A549 (cell line): Measurements from ENCODE around the gene ZNF296. TPM values are rescaled to one million over a fixed set of nuclear protein-coding genes. Genes with fewer than 3 reads are reported as not detected.

Experiments
- ATAC-seq, 2 experiments: fragments of 200-7000 bp in 1 of 2; fragments of >200 bp in 1 of 2; cut with Nextera tagmentation in 1 of 2; cut with Tn5 transposase in 1 of 2; 3 replicates each; pipeline versions ENCODE4 v1.8.0 to v1.9.1; 2018 to 2020; ENCODE audit warnings: mild to moderate bottlenecking in 1 of 2, moderate library complexity in 1 of 2
- CTCF ChIA-PET: fragments of 300-600 bp; sonication (Branson Sonifier 250); formaldehyde crosslinking; extraction: SDS; loops from one replicate; lab custom pipeline; 2021; ENCODE audit warnings: antibody characterized with exemption, inconsistent platforms; lab: Yijun Ruan, JAX
- POLR2A ChIA-PET: fragments of 350-600 bp; formaldehyde crosslinking; extraction: SDS; loops from one replicate; lab custom pipeline; 2021; ENCODE audit warnings: antibody characterized with exemption, inconsistent platforms; lab: Yijun Ruan, JAX
- DNase-seq, 2 experiments: peaks; one replicate each; pipeline versions ENCODE4 v3.0.0 to v3.0.0-alpha.2; 2011 to 2016; ENCODE audit warnings: low read depth in 1 of 2, low spot score in 1 of 2
- FAIRE-seq: peaks from 2 replicates; lab custom pipeline; 2011; peaks lifted over from hg19 to GRCh38; lab: Jason Lieb, UNC
- H3K27ac ChIP-seq, 2 experiments: fragments of >200 bp; sonication (Bioruptor Twin); formaldehyde crosslinking; 3 replicates each; pipeline ENCODE4 v1.5.1; 2016 to 2017
- H3K4me1 ChIP-seq: fragments of >200 bp; sonication (Bioruptor Twin); formaldehyde crosslinking; 3 replicates; pipeline ENCODE4 v1.6.1; 2016
- H3K4me2 ChIP-seq: fragments of >200 bp; sonication (Bioruptor Twin); formaldehyde crosslinking; 3 replicates; pipeline ENCODE4 v1.6.1; 2016
- H3K4me3 ChIP-seq: fragments of >200 bp; sonication (Bioruptor Twin); formaldehyde crosslinking; 3 replicates; pipeline ENCODE4 v1.5.1; 2016
- H3K9me3 ChIP-seq: fragments of >200 bp; sonication (Bioruptor Twin); formaldehyde crosslinking; 3 replicates; pipeline ENCODE4 v1.6.1; 2016
- ATOH8 ChIP-seq: fragments of 250-450 bp; sonication (Bioruptor Pico); IDR thresholded peaks from 2 replicates; pipeline ENCODE4 v1.5.0; 2020; ENCODE audit warnings: low read depth, mild to moderate bottlenecking, moderate library complexity
- CBX2 ChIP-seq: fragments of 200-600 bp; sonication (generic); IDR thresholded peaks from 2 replicates; pipeline ENCODE4 v1.6.1; 2016; ENCODE audit warnings: low read depth, mild to moderate bottlenecking, borderline replicate concordance
- CHD2 ChIP-seq: fragments of 150-350 bp; IDR thresholded peaks from 2 replicates; pipeline ENCODE4 v1.6.1; 2014; ENCODE audit warnings: low read length; ENCODE audit not compliant: partially characterized antibody
- CHD4 ChIP-seq: fragments of 200-600 bp; sonication (generic); IDR thresholded peaks from 2 replicates; pipeline ENCODE4 v1.6.1; 2016; ENCODE audit warnings: antibody characterized with exemption, mild to moderate bottlenecking, borderline replicate concordance
- CTCF ChIP-seq: fragments of >200 bp; sonication (Bioruptor Twin); formaldehyde crosslinking; IDR thresholded peaks from 3 replicates; pipeline ENCODE4 v1.5.1; 2016
- EHF ChIP-seq: fragments of 250-450 bp; sonication (Bioruptor Pico); IDR thresholded peaks from 2 replicates; pipeline ENCODE4 v1.5.0; 2020; ENCODE audit warnings: mild to moderate bottlenecking
- EHMT2 ChIP-seq: fragments of 200-600 bp; sonication (generic); IDR thresholded peaks from 2 replicates; pipeline ENCODE4 v1.6.1; 2016; ENCODE audit warnings: antibody characterized with exemption, low read depth, mild to moderate bottlenecking, moderate library complexity
- EP300 ChIP-seq, 2 experiments: fragments of >200 bp; sonication (Bioruptor Twin); formaldehyde crosslinking; IDR thresholded peaks; 2 replicates in 1 of 2; 3 replicates in 1 of 2; pipeline ENCODE4 v1.6.1; 2016 to 2017
- ESRRA ChIP-seq: fragments of 150-350 bp; IDR thresholded peaks from 2 replicates; pipeline ENCODE4 v1.6.1; 2014; ENCODE audit warnings: mild to moderate bottlenecking, low read length, borderline replicate concordance
- HDAC2 ChIP-seq: fragments of 200-600 bp; sonication (generic); IDR thresholded peaks from 2 replicates; pipeline ENCODE4 v1.6.1; 2016
- HES2 ChIP-seq: fragments of >200 bp; sonication (Bioruptor Twin); formaldehyde crosslinking; IDR thresholded peaks from 2 replicates; pipeline ENCODE4 v1.6.1; 2016
- JUNB ChIP-seq: fragments of >200 bp; sonication (Bioruptor Twin); formaldehyde crosslinking; IDR thresholded peaks from 2 replicates; pipeline ENCODE4 v1.6.1; 2016
- KDM1A ChIP-seq: fragments of 200-600 bp; sonication (generic); IDR thresholded peaks from 2 replicates; pipeline ENCODE4 v1.6.1; 2016; ENCODE audit warnings: low read depth, mild to moderate bottlenecking
- MAFK ChIP-seq: fragments of 450-650 bp; IDR thresholded peaks from 2 replicates; pipeline ENCODE4 v1.6.1; 2014; ENCODE audit not compliant: partially characterized antibody
- NR3C1 ChIP-seq: fragments of >200 bp; sonication (Bioruptor Twin); formaldehyde crosslinking; IDR thresholded peaks from 3 replicates; pipeline ENCODE4 v1.6.1; 2017
- PBX3 ChIP-seq: IDR thresholded peaks from 2 replicates; pipeline ENCODE4 v1.6.1; 2012
- RAD21 ChIP-seq, 2 experiments: fragments of >200 bp in 1 of 2; sonication (Bioruptor Twin) in 1 of 2; formaldehyde crosslinking in 1 of 2; IDR thresholded peaks in 1 of 2; conservative IDR thresholded peaks in 1 of 2; 2 replicates in 1 of 2; 3 replicates in 1 of 2; pipeline ENCODE4 v1.6.1; 2012 to 2018; ENCODE audit warnings: inconsistent platforms in 1 of 2
- RCOR1 ChIP-seq: fragments of 150-350 bp; IDR thresholded peaks from 2 replicates; pipeline ENCODE4 v1.6.1; 2014; ENCODE audit warnings: antibody characterized with exemption, low read length, low read depth
- SREBF2 ChIP-seq: fragments of 450-650 bp; IDR thresholded peaks from 2 replicates; pipeline ENCODE4 v1.6.1; 2014; ENCODE audit warnings: mild to moderate bottlenecking, moderate library complexity
- TFCP2L1 ChIP-seq: fragments of 250-450 bp; sonication (Bioruptor Pico); IDR thresholded peaks from 2 replicates; pipeline ENCODE4 v1.5.0; 2021; ENCODE audit warnings: mild to moderate bottlenecking
- ZC3H11A ChIP-seq: fragments of 450-650 bp; IDR thresholded peaks from 2 replicates; pipeline ENCODE4 v1.6.1; 2014; ENCODE audit warnings: antibody characterized with exemption, mild to moderate bottlenecking
- ZFP36 ChIP-seq: fragments of 450-650 bp; IDR thresholded peaks from 2 replicates; pipeline ENCODE4 v1.6.1; 2014; ENCODE audit warnings: borderline replicate concordance; ENCODE audit not compliant: partially characterized antibody
- WGBS: methylation state at CpG from one replicate; pipeline ENCODE4 v1.1.6; 2017; ENCODE audit errors: missing lambda C conversion rate; 5-methylcytosine and 5-hydroxymethylcytosine counted together
- polyA plus RNA-seq, 4 experiments: library from polyadenylated mRNA; depleted of rRNA in 3 of 4; stranded (reverse); fragments of >200 nt; fragmentation: RNase III in 1 of 4; extraction: RNeasy Plus Mini Kit Qiagen cat#74134 plus additional on column Dnase treatment in 1 of 4; gene quantifications; 2 replicates in 3 of 4; 3 replicates in 1 of 4; pipeline ENCODE4 v1.2.3, GENCODE V29; 2011 to 2017

Gene ZNF296
- polyA plus RNA-seq, 2 of the 4 experiments (the other 2 are of a cell fraction), result 0.34 to 2.7 TPM

GRCh38 chr19:45038931-45039893 lies 37.1 kb downstream of the ZNF296 start, which contains the start of gene CLASRP (continued):
- TF ChIP-seq CTCF, result no peak
- no peak for TF ChIP-seq CBX2
- TF ChIP-seq RCOR1, result no peak
- peak; percentile 74 for TF ChIP-seq PBX3
- TF ChIP-seq SREBF2, result no peak
- no peak for TF ChIP-seq CHD4
- no peak for TF ChIP-seq EHF
- no peak for TF ChIP-seq CHD2
- TF ChIP-seq, all 56 proteins: peak for 11

- H3K9me3 ChIP-seq, result no peaks in the 10 kb centered on the region
- POLR2A ChIA-PET, result interaction anchor here (1.1 to 2.3 kb wide), 4 partner anchors 31 to 83 kb away, joined by 3 to 12 read pairs (median 6); partner anchors contain the start of genes CLPTM1 and GEMIN7
- 93% methylated on average over 33 of the region's 37 CpGs for WGBS
- H3K4me1 ChIP-seq, result peaks cover 11% of the 10 kb centered on the region
- no peak overlapping the region for H3K4me3 ChIP-seq
- H3K4me2 ChIP-seq, result no peak overlapping the region
- ATAC-seq (no peak), FAIRE-seq (no peak)
- no peak for TF ChIP-seq ZFP36
- 0 out of 2 replicates have a peak, but pooled peaks have one; percentile 50 for TF ChIP-seq HDAC2
- TF ChIP-seq KDM1A, result peak; percentile 94
- TF ChIP-seq, all 56 proteins: peak for 2
- H3K27ac ChIP-seq, result no peak overlapping the region
- CTCF ChIA-PET, result interaction anchor here (0.6 to 10.8 kb wide), 4 partner anchors 16 to 448 kb away, joined by 3 to 152 read pairs (median 4); no protein-coding TSS in a partner anchor
- DNase-seq, result no peak
These were observed 38.7 kb downstream of the ZNF296 start for GRCh38 chr19:45037393-45038169.

GRCh38 chr19:45035755-45036154 lies 40.5 kb downstream of the ZNF296 start:
- H3K4me3 ChIP-seq, result no peak overlapping the region
- ChIA-PET CTCF (interaction anchor here (1.4 to 1.5 kb wide), 2 partner anchors 10 to 24 kb away, joined by 4 to 7 read pairs; no protein-coding TSS in a partner anchor), POLR2A (no interaction called here)
- H3K4me1 ChIP-seq, result peaks cover 11% of the 10 kb centered on the region
- H3K27ac ChIP-seq, result no peak overlapping the region
- no peak for TF ChIP-seq RAD21 (conservative IDR thresholded peaks at IDR 0.05 in 1 of 2, IDR thresholded peaks at IDR 0.05 in 1 of 2)
- no peak for TF ChIP-seq TFCP2L1
- no peak for TF ChIP-seq ATOH8 (CRISPR knock-in tag)
- TF ChIP-seq EHMT2, result no peak
- TF ChIP-seq ZC3H11A, result no peak
- TF ChIP-seq ESRRA, result no peak
- TF ChIP-seq EP300 (IDR thresholded peaks at IDR 0.05), result no peak
- no peak for TF ChIP-seq JUNB
- TF ChIP-seq NR3C1, result no peak
- TF ChIP-seq MAFK, result no peak
- TF ChIP-seq HES2, result no peak
- DNase-seq (no peak), ATAC-seq (no peak), FAIRE-seq (no peak)
- 96% methylated on average over 6 of the region's 6 CpGs for WGBS
- peaks cover 3% of the 10 kb centered on the region; the same call in 1 of the 3 replicates for H3K9me3 ChIP-seq
- no peak overlapping the region for H3K4me2 ChIP-seq
